Epithelial cell of proximal tubule (primary cell): Measurements from ENCODE around the gene CYP4F2. TPM values are rescaled to one million over a fixed set of nuclear protein-coding genes. Genes with fewer than 3 reads are reported as not detected.

Source experiments
- DNase-seq: peaks from one replicate; pipeline ENCODE4 v3.0.0-alpha.2; 2011; ENCODE audit warnings: low read depth
- H3K4me3 ChIP-seq: 2 replicates; pipeline ENCODE4 v1.5.1; 2011; ENCODE audit warnings: low read depth, mild to moderate bottlenecking, low read length
- total RNA-seq: library from RNA; depleted of rRNA; stranded (reverse); fragments of >200 nt; gene quantifications from 2 replicates; pipeline ENCODE4 v1.2.3, GENCODE V29; 2015
- TF ChIP-seq, protein P1 (sequence below): conservative IDR thresholded peaks from 2 replicates; pipeline ENCODE4 v1.5.1; 2012; ENCODE audit warnings: low read depth, mild to moderate bottlenecking, low read length

CYP4F2 gene
- total RNA-seq, 1 donor from 2014 or later = not detected

DNA sequence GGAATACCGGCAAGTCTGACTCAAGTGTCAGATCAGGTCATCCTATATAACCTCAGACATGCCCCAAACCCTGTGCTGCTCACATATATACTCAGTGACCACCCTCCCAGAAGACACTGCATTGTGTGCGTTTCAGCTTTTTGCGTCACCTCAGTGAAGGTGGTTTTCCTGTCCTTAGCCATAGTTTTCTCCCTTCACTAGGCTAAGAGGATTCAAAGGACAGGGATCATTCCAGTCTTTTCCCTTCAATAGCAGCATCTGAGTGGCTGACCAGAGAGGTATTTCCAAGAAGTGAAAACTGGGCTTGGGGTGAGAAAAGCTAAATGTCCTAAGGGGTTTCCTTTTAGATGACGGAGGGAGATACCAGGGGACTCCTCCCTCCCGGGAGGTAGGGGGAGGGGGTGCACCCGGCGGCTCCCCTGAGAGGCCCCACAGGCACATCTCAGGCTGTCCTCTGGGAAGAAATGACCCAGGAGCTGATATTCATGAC lies 69.7 kb downstream of the CYP4F2 start:
- TF ChIP-seq, protein P1, sequence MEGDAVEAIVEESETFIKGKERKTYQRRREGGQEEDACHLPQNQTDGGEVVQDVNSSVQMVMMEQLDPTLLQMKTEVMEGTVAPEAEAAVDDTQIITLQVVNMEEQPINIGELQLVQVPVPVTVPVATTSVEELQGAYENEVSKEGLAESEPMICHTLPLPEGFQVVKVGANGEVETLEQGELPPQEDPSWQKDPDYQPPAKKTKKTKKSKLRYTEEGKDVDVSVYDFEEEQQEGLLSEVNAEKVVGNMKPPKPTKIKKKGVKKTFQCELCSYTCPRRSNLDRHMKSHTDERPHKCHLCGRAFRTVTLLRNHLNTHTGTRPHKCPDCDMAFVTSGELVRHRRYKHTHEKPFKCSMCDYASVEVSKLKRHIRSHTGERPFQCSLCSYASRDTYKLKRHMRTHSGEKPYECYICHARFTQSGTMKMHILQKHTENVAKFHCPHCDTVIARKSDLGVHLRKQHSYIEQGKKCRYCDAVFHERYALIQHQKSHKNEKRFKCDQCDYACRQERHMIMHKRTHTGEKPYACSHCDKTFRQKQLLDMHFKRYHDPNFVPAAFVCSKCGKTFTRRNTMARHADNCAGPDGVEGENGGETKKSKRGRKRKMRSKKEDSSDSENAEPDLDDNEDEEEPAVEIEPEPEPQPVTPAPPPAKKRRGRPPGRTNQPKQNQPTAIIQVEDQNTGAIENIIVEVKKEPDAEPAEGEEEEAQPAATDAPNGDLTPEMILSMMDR = no peak
- no peak for DNase-seq
- no peak overlapping the region for H3K4me3 ChIP-seq

Other genes with a start within 250 kb of the CYP4F2 start
- not detected in 2 replicates for gene CYP4F12, start 225.0 kb downstream of the CYP4F2 start, total RNA-seq
- gene OR10H2, start 170.1 kb downstream of the CYP4F2 start, total RNA-seq = not detected in 2 replicates
- gene OR10H3, start 160.1 kb downstream of the CYP4F2 start, total RNA-seq = not detected in 2 replicates
- not detected in 2 replicates for gene OR10H5, start 110.4 kb downstream of the CYP4F2 start, total RNA-seq
- gene OR10H1, start 82.4 kb downstream of the CYP4F2 start, total RNA-seq = not detected in 2 replicates
- not detected in 2 replicates for gene CYP4F11, start 36.5 kb upstream of the CYP4F2 start, total RNA-seq
- gene OR10H4, start 50.9 kb upstream of the CYP4F2 start, total RNA-seq = not detected in 2 replicates
- gene TPM4, start 178.4 kb upstream of the CYP4F2 start, total RNA-seq = 965 and 968 TPM in 2 replicates
- 62.4 and 103 TPM in 2 replicates for gene RAB8A, start 213.8 kb upstream of the CYP4F2 start, total RNA-seq
- gene HSH2D, start 245.6 kb upstream of the CYP4F2 start, total RNA-seq = 0.92 and 1.8 TPM in 2 replicates